Measurements from ENCODE around the gene FBXO31.

GRCh38 chr16:87412996-87413421 is 29.4 kb upstream of the FBXO31 start:
- TF ChIP-seq CTCF (IDR thresholded peaks at IDR 0.05) (no peak), EP300 (IDR thresholded peaks at IDR 0.05) (no peak)
